SH-SY5Y (cell line): ENCODE data around the gene TREM1.

ENCODE experiments used
- GATA2 ChIP-seq: IDR thresholded peaks from 2 replicates; pipeline ENCODE4 v1.6.1; 2011; ENCODE audit warnings: mild to moderate bottlenecking, low read depth, low read length
- GATA3 ChIP-seq: IDR thresholded peaks from 2 replicates; pipeline ENCODE4 v1.6.1; 2011; ENCODE audit warnings: low read depth, mild to moderate bottlenecking, low read length, moderate library complexity

TREM1 gene

DNA sequence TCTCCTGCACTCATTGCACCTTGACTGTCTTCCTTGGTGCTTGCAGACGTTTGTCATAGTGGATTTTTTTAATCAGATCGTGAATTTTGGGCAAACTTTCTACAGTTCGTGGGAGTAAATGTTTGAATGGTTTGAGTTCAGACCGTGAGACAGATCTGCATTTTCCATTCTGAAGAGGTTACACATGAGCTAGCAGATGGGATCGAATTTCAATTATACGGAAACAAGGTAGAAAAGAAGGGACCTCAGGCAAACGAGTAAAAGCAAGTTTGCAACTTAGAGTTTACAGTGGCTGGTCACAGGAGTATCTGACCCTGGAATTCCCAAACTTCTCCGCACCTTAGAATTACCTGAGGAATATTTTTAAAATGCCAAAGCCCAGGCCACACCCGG lies 31.8 kb upstream of the TREM1 start:
- TF ChIP-seq GATA3, result no peak
- TF ChIP-seq GATA2, result no peak

DNA sequence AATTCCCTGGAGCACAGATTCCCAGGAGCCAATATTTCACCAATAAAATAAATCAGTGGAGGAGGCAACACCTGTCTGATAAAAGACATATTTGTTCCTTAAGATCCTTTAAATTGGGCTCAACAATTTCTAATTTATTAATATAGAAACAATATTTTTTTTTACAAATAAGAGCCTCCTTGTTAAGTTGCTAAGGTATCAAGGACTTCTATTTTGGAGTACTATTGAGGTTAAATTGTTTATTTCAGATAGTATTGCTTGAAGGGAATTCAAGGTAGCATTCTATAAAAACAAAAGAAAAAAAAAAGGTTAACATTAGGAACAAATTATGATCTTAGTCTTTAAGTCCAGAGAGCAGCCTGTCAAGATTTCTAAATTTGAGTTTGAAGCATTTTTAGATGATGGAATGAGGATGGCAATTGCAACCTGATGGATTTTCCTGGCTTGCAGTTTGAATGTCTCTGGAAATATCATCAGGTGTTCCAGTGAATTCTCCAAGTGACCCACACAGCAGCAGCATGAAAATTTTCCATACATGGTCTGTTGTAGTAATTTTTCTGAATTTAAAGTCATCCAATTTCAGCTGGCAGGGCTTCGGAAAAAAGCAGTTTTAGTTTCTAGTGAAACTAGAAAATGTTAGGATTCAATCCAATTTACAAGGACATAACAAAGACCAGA lies 29.6 kb upstream of the TREM1 start:
- TF ChIP-seq GATA2, result no peak
- no peak for TF ChIP-seq GATA3

DNA sequence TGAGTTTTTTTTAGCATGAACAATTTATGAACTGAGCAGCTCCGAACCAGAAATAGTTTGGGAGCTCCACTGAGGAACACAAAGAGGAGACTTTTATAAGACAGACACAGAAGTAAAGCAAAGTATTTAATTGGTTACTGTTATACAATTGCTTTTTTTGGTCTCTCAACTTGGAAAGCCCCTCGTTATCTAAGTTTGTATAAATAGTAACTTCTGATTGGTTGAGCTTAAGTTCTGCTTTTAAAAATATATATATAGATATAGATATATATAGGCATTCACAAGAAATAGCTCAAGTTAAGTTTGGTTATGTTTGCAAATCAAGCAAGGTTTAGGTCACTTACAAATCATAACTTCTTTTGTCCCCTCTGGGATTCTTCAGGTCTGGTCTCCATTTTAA lies 28.7 kb upstream of the TREM1 start:
- TF ChIP-seq GATA2 (no peak), GATA3 (no peak)

DNA sequence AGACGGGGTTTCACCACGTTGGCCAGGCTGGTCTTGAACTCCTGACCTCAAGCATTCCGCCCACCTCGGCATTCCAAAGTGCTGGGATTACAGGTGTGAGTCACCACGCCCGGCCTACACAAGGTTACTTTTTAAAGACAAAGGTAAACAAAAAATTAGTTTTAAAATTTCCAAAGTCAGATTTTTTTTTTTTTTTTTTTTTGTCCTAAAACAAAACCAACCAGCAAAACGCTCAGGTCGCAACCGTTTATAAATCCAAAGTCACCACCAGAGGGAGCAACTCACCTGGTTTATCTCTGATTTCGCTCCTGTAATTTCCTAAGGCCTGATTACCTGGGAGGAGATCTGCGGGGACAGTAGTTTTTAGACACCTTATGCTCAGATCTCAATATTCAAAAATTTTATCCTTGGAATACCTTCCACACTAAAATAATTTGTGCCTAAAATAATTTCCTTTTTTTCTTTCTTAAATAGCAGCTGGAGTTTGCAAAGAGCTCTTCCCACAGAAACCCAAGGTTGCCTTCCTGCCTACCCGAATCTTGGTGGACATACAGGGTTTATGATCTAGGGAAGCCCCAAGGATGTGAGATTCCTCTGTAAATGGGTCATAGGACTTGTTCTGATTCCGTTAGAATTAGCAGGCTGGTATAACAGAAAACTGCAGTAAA lies 19.8 kb upstream of the TREM1 start:
- TF ChIP-seq GATA3, result no peak

DNA sequence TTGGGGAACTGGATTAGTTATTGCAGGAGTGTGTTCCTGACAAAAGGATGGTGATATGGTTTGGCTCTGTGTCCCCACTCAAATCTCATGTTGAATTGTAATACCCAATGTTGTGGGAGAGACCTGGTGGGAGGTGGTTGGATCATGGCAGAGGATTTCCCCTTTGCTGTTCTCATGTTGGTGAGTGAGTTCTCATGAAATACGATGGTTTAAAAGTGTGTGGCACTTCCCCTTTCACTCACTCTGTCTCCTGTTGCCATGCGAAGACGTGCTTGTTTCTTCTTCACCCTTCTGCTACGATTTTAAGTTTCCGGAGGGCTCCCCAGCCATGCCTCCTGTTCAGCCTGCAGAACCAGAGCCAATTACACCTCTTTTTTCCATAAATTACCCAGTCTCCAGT lies 16.2 kb upstream of the TREM1 start:
- TF ChIP-seq GATA3, result no peak
- TF ChIP-seq GATA2, result no peak

DNA sequence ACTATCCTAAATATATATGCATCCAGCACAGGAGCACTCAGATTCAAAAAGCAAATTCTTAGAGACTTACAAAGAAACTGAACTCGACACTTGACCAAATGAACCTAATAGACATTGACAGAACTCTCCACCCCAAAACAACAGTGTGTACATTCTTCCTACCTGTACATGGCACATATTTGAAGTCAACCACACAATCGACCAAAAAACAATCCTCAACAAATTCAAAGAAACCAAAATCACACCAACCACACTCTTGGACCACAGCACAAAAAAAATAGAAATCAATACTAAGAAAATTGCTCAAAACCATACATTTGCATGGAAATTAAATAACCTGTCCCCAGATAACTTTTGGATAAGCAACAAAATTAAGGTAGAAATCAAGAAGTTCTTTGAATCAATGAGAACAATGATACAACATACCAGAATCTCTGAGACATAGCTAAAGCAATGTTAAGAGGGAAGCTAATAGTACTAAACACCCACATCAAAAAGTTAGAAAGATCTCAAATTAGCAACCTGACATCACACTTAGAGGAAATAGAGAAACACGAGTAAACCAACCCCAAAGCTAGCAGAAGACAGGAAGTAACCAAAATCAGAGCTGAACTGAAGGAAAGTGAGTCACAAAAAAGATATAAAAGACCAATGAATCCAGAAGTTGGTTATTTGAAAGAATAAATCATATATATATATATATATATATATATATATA lies 12.5 kb upstream of the TREM1 start:
- no peak for TF ChIP-seq GATA3
- no peak for TF ChIP-seq GATA2

DNA sequence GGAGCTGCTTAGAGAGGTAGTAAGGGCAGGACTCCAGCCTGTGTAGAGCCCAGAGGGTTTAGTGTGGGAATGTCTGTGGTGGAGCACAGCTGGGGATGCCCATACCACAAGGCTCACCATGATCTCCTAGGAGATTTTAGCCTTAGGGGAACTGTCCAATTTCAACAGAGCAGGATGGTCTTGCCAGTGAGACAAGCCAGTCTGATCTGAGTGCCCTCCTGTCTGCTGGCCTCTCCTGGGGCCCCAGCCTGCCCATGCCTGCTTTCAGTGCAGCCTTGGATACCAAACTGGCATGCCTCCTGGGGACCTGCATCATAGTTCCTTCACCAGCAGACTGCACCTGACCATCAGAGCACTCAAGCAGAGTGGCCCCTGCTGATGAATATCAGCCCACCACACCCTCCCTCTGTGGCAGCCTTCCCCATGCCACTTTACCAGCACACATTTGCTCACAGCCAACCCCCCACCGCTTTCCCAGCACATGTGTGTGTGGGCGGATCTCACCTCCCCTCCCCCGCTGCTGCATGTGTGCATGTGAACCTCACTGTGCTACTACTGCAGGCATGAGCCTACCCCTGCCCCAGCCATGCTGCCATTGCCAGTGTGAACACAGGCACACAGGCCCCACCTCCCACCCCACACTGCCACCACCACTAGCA lies 7.9 kb upstream of the TREM1 start:
- no peak for TF ChIP-seq GATA2
- no peak for TF ChIP-seq GATA3

DNA sequence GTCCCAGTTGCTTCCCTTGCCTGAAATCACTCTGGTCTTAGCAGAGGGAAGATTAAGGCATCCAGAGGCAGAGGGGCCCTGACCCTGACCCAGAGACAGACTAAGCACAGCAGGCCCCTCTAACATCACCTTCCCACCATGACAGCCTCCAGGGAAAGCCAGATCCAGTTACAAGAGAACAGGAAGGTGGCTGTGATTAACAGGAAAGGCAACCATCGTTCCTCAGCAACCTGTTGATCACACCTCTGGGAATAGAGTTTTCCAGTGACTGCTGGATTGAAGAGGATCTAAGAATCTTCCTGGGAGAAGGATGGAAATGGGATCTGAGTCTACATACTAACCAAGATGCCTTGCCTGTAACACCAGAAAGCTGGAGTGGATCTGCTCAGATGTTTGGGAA lies 5.2 kb upstream of the TREM1 start:
- TF ChIP-seq GATA2, result no peak
- TF ChIP-seq GATA3, result no peak

DNA sequence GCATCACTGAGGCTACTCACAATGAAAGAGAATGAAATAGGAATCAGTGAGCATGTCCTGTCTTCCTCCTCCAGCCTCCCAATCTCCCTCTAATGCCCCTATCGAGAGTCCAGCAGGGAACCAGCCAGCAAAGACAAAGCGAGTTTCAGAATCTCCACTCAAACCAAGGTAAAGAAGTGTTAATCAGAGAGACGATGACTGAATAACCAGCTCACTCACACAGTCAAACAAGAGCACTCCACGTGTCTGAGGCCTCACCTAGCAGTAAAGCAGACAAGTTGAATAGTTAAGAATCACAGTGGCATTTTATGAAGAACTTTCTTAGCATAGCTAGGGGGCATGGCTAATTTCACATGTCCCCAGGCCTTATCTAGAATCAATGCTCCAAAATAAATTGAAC lies 3.3 kb upstream of the TREM1 start:
- TF ChIP-seq GATA3 (no peak), GATA2 (no peak)

DNA sequence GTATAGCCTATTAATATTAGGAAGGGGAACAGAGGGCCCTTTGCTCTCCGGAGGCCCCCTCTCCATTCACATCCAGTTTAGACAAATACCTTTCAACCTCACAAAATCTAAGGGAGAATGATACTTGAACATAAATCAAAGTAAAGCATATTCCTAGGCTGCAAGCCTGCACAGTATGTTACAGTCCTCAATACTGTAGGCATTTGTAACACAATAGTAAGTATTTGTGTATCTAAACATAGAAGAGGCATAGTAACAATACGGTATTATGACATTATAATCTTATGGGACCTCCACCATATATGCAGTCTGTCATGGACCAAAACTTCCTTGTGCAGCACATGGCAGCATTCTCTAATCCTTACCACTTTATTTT lies 2.3 kb upstream of the TREM1 start:
- no peak for TF ChIP-seq GATA2
- no peak for TF ChIP-seq GATA3

DNA sequence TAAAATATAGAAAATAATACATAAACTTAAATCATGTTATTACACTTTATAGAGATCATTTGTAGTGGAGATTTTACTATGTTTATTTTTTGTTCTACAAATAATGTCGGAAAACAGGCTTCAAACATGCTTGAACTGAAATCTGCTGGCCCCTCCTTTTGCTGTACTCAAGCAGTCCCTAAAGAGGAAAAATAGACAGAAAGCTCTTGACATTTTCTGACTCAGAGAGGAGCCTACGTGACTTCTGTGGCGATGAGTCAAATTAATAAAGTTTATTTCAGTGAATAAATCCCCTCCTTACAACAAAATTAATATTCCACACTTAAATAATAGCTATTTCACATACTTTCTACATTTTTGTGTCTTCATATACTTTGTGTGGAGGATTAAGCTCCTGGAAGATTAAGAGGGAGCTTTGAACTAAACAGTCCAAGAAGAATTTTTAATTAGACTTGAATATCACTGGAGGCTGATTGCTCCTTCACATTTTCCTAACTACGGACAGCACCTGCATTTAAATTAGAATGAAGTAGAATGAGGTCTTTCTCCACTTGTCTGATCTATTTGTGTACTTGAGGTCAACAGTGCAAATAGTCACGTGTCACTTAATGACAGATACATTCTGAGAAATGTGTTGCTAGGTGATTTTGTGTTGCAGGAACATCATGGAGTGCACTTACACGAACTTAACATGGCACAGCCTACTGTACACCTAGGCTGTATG lies 1.7 kb upstream of the TREM1 start:
- TF ChIP-seq GATA2 (no peak), GATA3 (no peak)

DNA sequence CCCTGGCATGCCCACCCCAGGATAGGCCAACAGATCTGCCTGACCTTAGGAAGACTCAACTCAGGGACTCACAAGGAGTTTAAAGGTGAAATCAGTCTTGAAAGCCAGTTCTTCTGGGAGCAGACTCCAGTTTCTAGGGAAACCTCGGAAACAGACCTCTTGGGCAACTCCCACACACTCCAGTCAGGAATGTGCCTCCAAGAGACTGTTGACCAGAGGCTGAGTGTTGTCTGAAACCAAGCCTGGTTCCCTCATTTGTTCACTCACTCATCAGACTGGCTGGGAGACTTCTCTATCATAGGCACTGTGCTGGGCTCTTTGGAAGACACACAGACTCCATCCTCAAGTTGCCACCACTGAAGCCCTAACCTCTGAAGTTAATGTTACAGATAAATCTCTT lies 1.8 kb downstream of the TREM1 start:
- TF ChIP-seq GATA3 (no peak), GATA2 (no peak)

DNA sequence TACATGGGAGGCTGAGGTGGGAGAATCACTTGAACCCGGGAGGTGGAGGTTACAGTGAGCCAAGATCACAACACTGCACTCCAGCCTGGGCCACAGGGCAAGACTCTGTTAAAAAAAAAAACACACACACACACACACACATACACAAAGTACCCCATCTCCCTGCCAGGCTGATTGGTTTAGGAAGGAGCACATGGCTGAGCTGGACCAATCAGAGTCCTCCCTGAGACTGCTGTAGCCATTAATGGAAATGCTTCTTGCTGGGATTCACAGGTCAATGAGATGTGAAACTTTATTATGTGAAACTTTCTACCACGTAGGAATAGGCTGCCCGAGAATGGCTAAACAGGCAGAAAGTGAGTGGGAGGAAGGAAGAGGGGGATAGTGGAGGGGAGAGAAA lies 2.9 kb downstream of the TREM1 start:
- TF ChIP-seq GATA2 (no peak), GATA3 (no peak)
